ENCODE data around the gene LCOR. TPM values are rescaled to one million over a fixed set of nuclear protein-coding genes. Genes with fewer than 3 reads are reported as not detected.

LCOR gene
- total RNA-seq, 1 experiment from 2014 or later = 42.1 TPM

- Mint-ChIP-seq H3K36me3 (ENCODE audit: insufficient read depth in 1 of 3, low read depth in 3 of 3) (peaks cover 6 to 9% (median 7%) of the 10 kb centered on the region in 3 experiments; a peak in 5 of 7 replicates), H3K4me1 (peaks cover 29 to 48% of the 10 kb centered on the region in 2 experiments), H3K27ac (no peak overlapping the region), H3K9me3 (no peaks in the 10 kb centered on the region), H3K27me3 (ENCODE audit: low read depth) (no peaks in the 10 kb centered on the region), H3K4me3 (no peak overlapping the region)
- H3K18ac ChIP-seq (ENCODE audit: insufficient read length, low read depth, low read length) = no peak overlapping the region
- DNase-seq = no peak
- no peak overlapping the region for H4K91ac ChIP-seq (ENCODE audit: insufficient read length, low read depth, low read length)
- H3K79me1 ChIP-seq (ENCODE audit: insufficient read depth, low read depth, low read length, poor library complexity, severe bottlenecking) = no peaks in the 10 kb centered on the region
- no CpG with 5 or more reads among the region's 2 CpGs for WGBS (ENCODE audit: extremely low coverage, insufficient read length, low lambda C conversion rate)
- H2BK15ac ChIP-seq (ENCODE audit: low read depth, low read length) = no peak overlapping the region
- H4K20me1 ChIP-seq (ENCODE audit: control insufficient read depth, insufficient read depth, insufficient read length) = no peaks in the 10 kb centered on the region
- H2BK5ac ChIP-seq (ENCODE audit: insufficient read length, low read length) = no peak overlapping the region
- H3T11ph ChIP-seq (ENCODE audit: low read length) = no peak overlapping the region
- no peak overlapping the region for H3K23ac ChIP-seq (ENCODE audit: insufficient read length, low read depth, low read length)
- H2AFZ ChIP-seq (ENCODE audit: low read length) = no peak overlapping the region
- no peak overlapping the region for H4K8ac ChIP-seq (replicated peaks; ENCODE audit: insufficient read length, low read depth, low read length)
- H3K79me2 ChIP-seq (ENCODE audit: insufficient read depth, low read length) = no peaks in the 10 kb centered on the region
- H3K27me3 ChIP-seq (ENCODE audit: insufficient read depth, low read length) = no peaks in the 10 kb centered on the region
- no peak overlapping the region for H3K14ac ChIP-seq (ENCODE audit: insufficient read depth, low read length)
- TF ChIP-seq CTCF (conservative IDR thresholded peaks at IDR 0.05) = no peak
- no peaks in the 10 kb centered on the region for H3K9me3 ChIP-seq (ENCODE audit: control insufficient read depth, low read depth, low read length)
- H3K4me1 ChIP-seq (ENCODE audit: insufficient read depth, low read length) = no peaks in the 10 kb centered on the region; the same call in 1 of the 2 replicates
- H3K4ac ChIP-seq (ENCODE audit: low read depth, low read length) = no peak overlapping the region
- H2BK12ac ChIP-seq (ENCODE audit: insufficient read length, low read depth, low read length) = no peak overlapping the region
- H3K9ac ChIP-seq (ENCODE audit: extremely low read depth, insufficient read length, low read length) = no peak overlapping the region
- H2BK120ac ChIP-seq (ENCODE audit: low read depth, low read length, poor library complexity, severe bottlenecking) = no peak overlapping the region
- no peak overlapping the region for H2BK20ac ChIP-seq (ENCODE audit: low read depth, low read length, poor library complexity, severe bottlenecking)
- H4K5ac ChIP-seq (ENCODE audit: insufficient read length, low read depth, low read length) = no peak overlapping the region
- no peak overlapping the region for H3K56ac ChIP-seq (ENCODE audit: insufficient read length, low read depth, low read length)
- H3K4me2 ChIP-seq (ENCODE audit: insufficient read depth, insufficient read length, low read length) = no peak overlapping the region
- H3K27ac ChIP-seq (ENCODE audit: insufficient read length, low read depth, low read length) = no peak overlapping the region
- H3K23me2 ChIP-seq (ENCODE audit: insufficient read length, low read depth, low read length, poor library complexity, severe bottlenecking) = no peaks in the 10 kb centered on the region
- no peak overlapping the region for H2AK5ac ChIP-seq (ENCODE audit: insufficient read length, low read length)
These were observed 155.2 kb downstream of the LCOR start for GRCh38 chr10:96987141-96987841.

Data from H9 (cell line).